CD14-positive monocyte (primary cell): ENCODE results near the gene FGF5. TPM values are rescaled to one million over a fixed set of nuclear protein-coding genes. Genes with fewer than 3 reads are reported as not detected.

ENCODE experiments used
- DNase-seq, 3 donors: peaks; one replicate each; pipeline ENCODE4 v3.0.0-alpha.2; 2011 to 2022
- H2AFZ ChIP-seq: 2 replicates; pipeline ENCODE4 v1.6.0; 2012; ENCODE audit warnings: mild to moderate bottlenecking, low read depth, low read length, inconsistent platforms; ENCODE audit not compliant: insufficient read depth, poor library complexity, severe bottlenecking
- H3K27ac ChIP-seq, 2 donors: 1 replicate in 1 of 2; 2 replicates in 1 of 2; pipeline ENCODE4 v1.5.1; 2012 to 2013; ENCODE audit warnings: low read length in 2 of 2, control low read depth in 1 of 2, inconsistent platforms in 1 of 2, low read depth in 1 of 2, mild to moderate bottlenecking in 1 of 2
- H3K27me3 ChIP-seq, 2 donors: one replicate each; pipeline versions ENCODE4 v1.6.0 to v1.6.1; 2011 to 2013; ENCODE audit warnings: low read length in 2 of 2; ENCODE audit not compliant: control insufficient read depth in 2 of 2, insufficient read depth in 2 of 2
- H3K36me3 ChIP-seq, 2 donors: replicated peaks in 1 of 2; 1 replicate in 1 of 2; 2 replicates in 1 of 2; pipeline versions ENCODE4 v1.5.1 to v1.6.1; 2012 to 2013; ENCODE audit warnings: low read length in 2 of 2, control low read depth in 1 of 2, inconsistent platforms in 1 of 2, mild to moderate bottlenecking in 1 of 2; ENCODE audit not compliant: insufficient read depth in 2 of 2, control insufficient read depth in 1 of 2
- H3K4me1 ChIP-seq, 2 donors: 1 replicate in 1 of 2; 2 replicates in 1 of 2; pipeline versions ENCODE4 v1.5.1 to v1.6.1; 2012 to 2013; ENCODE audit warnings: low read length in 2 of 2, control low read depth in 1 of 2, inconsistent platforms in 1 of 2, mild to moderate bottlenecking in 1 of 2, moderate library complexity in 1 of 2; ENCODE audit not compliant: insufficient read depth in 2 of 2, control insufficient read depth in 1 of 2
- H3K4me2 ChIP-seq: replicated peaks from 2 replicates; pipeline ENCODE3; 2012; ENCODE audit warnings: low read length, moderate library complexity, mild to moderate bottlenecking; ENCODE audit not compliant: poor library complexity, severe bottlenecking; ENCODE audit errors: extremely low read depth
- H3K4me3 ChIP-seq, 3 experiments: fragments of 200-600 bp in 1 of 3; sonication (generic) in 1 of 3; replicated peaks in 1 of 3; 1 replicate in 2 of 3; 2 replicates in 1 of 3; pipeline ENCODE4 v1.5.1; 2011 to 2013; ENCODE audit warnings: low read length in 3 of 3, mild to moderate bottlenecking in 3 of 3, control low read depth in 2 of 3, low read depth in 2 of 3, inconsistent platforms in 1 of 3, moderate library complexity in 1 of 3
- H3K79me2 ChIP-seq: 2 replicates; pipeline ENCODE4 v1.6.0; 2012; ENCODE audit warnings: mild to moderate bottlenecking, control low read depth, inconsistent platforms, low read length, moderate library complexity; ENCODE audit not compliant: insufficient read depth
- H3K9ac ChIP-seq: 2 replicates; pipeline ENCODE4 v1.6.0; 2017; ENCODE audit warnings: low read length, mild to moderate bottlenecking; ENCODE audit not compliant: insufficient read depth, poor library complexity, severe bottlenecking
- H3K9me3 ChIP-seq, 2 donors: replicated peaks in 1 of 2; 1 replicate in 1 of 2; 2 replicates in 1 of 2; pipeline versions ENCODE4 v1.5.1 to v1.6.1; 2012 to 2013; ENCODE audit warnings: low read length in 2 of 2, control low read depth in 1 of 2; ENCODE audit not compliant: control insufficient read depth in 1 of 2, insufficient read depth in 1 of 2
- H4K20me1 ChIP-seq: 2 replicates; pipeline ENCODE4 v1.6.0; 2012; ENCODE audit warnings: mild to moderate bottlenecking, low read length, control low read depth, moderate library complexity; ENCODE audit not compliant: insufficient read depth
- H3K27ac Mint-ChIP-seq, 7 donors: one replicate each; pipeline ENCODE4 v1.8.0; 2020; ENCODE audit warnings: mild to moderate bottlenecking in 7 of 7, mixed read lengths in 7 of 7, moderate library complexity in 6 of 7, inconsistent platforms in 2 of 7
- H3K27me3 Mint-ChIP-seq, 3 donors: one replicate each; pipeline ENCODE4 v1.8.0; 2021 to 2022; ENCODE audit warnings: low read depth in 3 of 3, mild to moderate bottlenecking in 3 of 3, mixed read lengths in 3 of 3, moderate library complexity in 3 of 3, inconsistent platforms in 1 of 3
- H3K36me3 Mint-ChIP-seq, 2 donors: one replicate each; pipeline ENCODE4 v1.8.0; 2020; ENCODE audit warnings: mixed read lengths in 2 of 2, inconsistent platforms in 1 of 2, mild to moderate bottlenecking in 1 of 2
- H3K4me1 Mint-ChIP-seq: one replicate; pipeline ENCODE4 v1.8.0; 2020; ENCODE audit warnings: mild to moderate bottlenecking, mixed read lengths
- H3K4me3 Mint-ChIP-seq, 2 donors: one replicate each; pipeline ENCODE4 v1.8.0; 2020; ENCODE audit warnings: mild to moderate bottlenecking in 2 of 2, mixed read lengths in 2 of 2, moderate library complexity in 1 of 2
- H3K9me3 Mint-ChIP-seq, 7 donors: one replicate each; pipeline ENCODE4 v1.8.0; 2020 to 2022; ENCODE audit warnings: mixed read lengths in 7 of 7, mild to moderate bottlenecking in 6 of 7, moderate library complexity in 6 of 7, inconsistent platforms in 2 of 7
- CTCF ChIP-seq: fragments of 200-600 bp; IDR thresholded peaks from one replicate; pipeline ENCODE4 v1.8.0; 2022; ENCODE audit warnings: antibody characterized with exemption, mild to moderate bottlenecking
- WGBS: methylation state at CpG from one replicate; pipeline ENCODE4 v1.1.5; 2013; ENCODE audit warnings: missing lambda C conversion rate; ENCODE audit not compliant: insufficient coverage; 5-methylcytosine and 5-hydroxymethylcytosine counted together
- intact Hi-C, 2 donors: fragments of 100-400 bp; cut with micrococcal nuclease; formaldehyde crosslinking; loops; one replicate each; pipeline versions ENCODE4 v1.15.0 to v1.15.1; 2023
- polyA plus RNA-seq, 3 donors: library from polyadenylated mRNA; depleted of rRNA in 1 of 3; unstranded in 2 of 3; stranded (reverse) in 1 of 3; fragments of 300-500 nt in 2 of 3; fragments of >200 nt in 1 of 3; fragmentation: Illumina TruSeq in 2 of 3; gene quantifications; 1 replicate in 2 of 3; 2 replicates in 1 of 3; pipeline ENCODE4 v1.2.3, GENCODE V29; 2012 to 2021

FGF5 gene
- polyA plus RNA-seq, 3 donors: not detected

- no peak overlapping the region for H3K4me3 ChIP-seq
- no peak overlapping the region for H3K9ac ChIP-seq
- intact Hi-C loops: no loop called here
- Mint-ChIP-seq H3K36me3 (no peaks in the 10 kb centered on the region), H3K4me3 (no peak overlapping the region), H3K9me3 (peaks cover 0 to 9% (median 4%) of the 10 kb centered on the region in 7 donors), H3K4me1 (no peaks in the 10 kb centered on the region), H3K27me3 (peaks cover 0 to 12% (median 3%) of the 10 kb centered on the region in 3 donors), H3K27ac (no peak overlapping the region)
- DNase-seq: no peak
- no peaks in the 10 kb centered on the region for H4K20me1 ChIP-seq
- H2AFZ ChIP-seq: no peak overlapping the region
- no peaks in the 10 kb centered on the region for H3K4me1 ChIP-seq
- no peak overlapping the region for H3K27ac ChIP-seq
- H3K27me3 ChIP-seq: no peaks in the 10 kb centered on the region
- H3K79me2 ChIP-seq: no peaks in the 10 kb centered on the region
- H3K36me3 ChIP-seq: no peaks in the 10 kb centered on the region
- 95% methylated on average over 23 of the region's 26 CpGs for WGBS
- no peak overlapping the region for H3K4me2 ChIP-seq
- no peak for TF ChIP-seq CTCF
- H3K9me3 ChIP-seq: peaks cover 0 to 9% of the 10 kb centered on the region in 2 donors
These were observed 36.3 kb downstream of the FGF5 start for GRCh38 chr4:80302616-80303223.

- Mint-ChIP-seq H3K4me1 (no peaks in the 10 kb centered on the region), H3K36me3 (no peaks in the 10 kb centered on the region), H3K27me3 (peaks cover 3 to 25% (median 13%) of the 10 kb centered on the region in 3 donors), H3K27ac (no peak overlapping the region), H3K9me3 (peaks cover 0 to 9% (median 4%) of the 10 kb centered on the region in 7 donors), H3K4me3 (no peak overlapping the region)
- H2AFZ ChIP-seq: no peak overlapping the region
- H3K4me1 ChIP-seq: no peaks in the 10 kb centered on the region
- no peak overlapping the region for H3K9ac ChIP-seq
- DNase-seq: no peak
- WGBS: no CpG with 5 or more reads among the region's 3 CpGs
- intact Hi-C loops: no loop called here
- peaks cover 0 to 9% of the 10 kb centered on the region in 2 donors for H3K9me3 ChIP-seq
- H3K36me3 ChIP-seq: no peaks in the 10 kb centered on the region
- no peaks in the 10 kb centered on the region for H3K79me2 ChIP-seq
- no peak overlapping the region for H3K4me3 ChIP-seq
- no peak for TF ChIP-seq CTCF
- H3K27ac ChIP-seq: no peak overlapping the region
- H3K27me3 ChIP-seq: peaks cover 2 to 6% of the 10 kb centered on the region in 2 donors
- H3K4me2 ChIP-seq: no peak overlapping the region
- no peaks in the 10 kb centered on the region for H4K20me1 ChIP-seq
These were observed 39.0 kb downstream of the FGF5 start for GRCh38 chr4:80305466-80305865.
